NCI-H226 (cell line): ENCODE data around the gene ECT2L.

Experiments used
- DNase-seq: peaks from one replicate; pipeline ENCODE4 v3.0.0-alpha.2; 2015

The ECT2L gene

GRCh38 chr6:138945354-138945753 is 149.5 kb downstream of the ECT2L start:
- peak; percentile 6 for DNase-seq

- DNase-seq, result no peak
Observed at GRCh38 chr6:138948004-138948403, 152.1 kb downstream of the ECT2L start.

DNA sequence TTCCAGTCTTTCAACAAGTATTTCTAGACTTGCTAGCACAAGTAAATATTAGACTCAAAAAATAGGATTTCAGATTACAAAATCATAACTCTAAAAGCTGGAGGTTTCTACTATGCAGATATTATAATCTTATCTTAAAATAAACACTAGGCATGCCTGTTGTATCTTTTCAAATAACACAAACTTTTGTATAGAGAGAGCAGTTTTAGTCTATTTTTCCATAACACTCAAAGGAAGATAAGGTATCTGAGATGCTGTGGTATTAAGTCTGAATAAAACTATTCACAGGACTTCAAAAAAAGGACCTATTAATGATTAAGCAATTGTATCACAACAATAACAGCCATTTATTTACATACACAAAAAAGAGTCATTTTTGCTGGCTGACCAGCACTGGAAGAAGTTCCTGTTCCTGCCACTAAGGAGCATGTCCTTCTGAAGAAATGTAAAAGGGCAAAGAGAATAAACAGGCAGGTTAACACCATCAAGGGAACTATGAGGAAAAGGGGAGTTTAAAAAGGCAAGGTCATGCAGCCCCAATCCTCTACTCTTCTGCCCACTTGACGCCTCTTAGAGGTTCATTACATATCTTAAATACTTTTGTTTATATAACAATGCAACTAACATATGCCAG is 152.8 kb downstream of the ECT2L start:
- DNase-seq, result no peak

DNA sequence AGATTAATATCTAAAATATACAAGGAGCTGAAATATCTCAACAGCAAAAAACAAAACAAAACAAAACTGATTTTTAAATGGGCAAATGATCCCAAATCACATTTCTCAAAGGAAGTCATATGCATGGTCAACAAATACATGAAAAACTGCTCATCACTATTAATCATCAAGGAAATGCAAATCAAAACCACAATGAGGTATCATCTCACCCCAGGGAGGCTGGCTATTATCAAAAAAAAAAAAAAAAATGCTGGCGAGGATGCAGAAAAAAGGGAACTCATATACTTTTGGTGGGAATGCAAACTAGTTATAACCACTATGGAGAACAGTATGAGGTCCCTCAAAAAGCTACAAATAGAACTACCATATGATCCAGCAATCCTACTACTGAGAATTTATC is 157.6 kb downstream of the ECT2L start:
- peak; percentile 25 for DNase-seq
